Chondrocyte (in vitro differentiated cells): Measurements from ENCODE around the gene ID2. TPM values are rescaled to one million over a fixed set of nuclear protein-coding genes. Genes with fewer than 3 reads are reported as not detected.

Experiments used
- DNase-seq: peaks from one replicate; pipeline ENCODE4 v3.0.0; 2021; ENCODE audit warnings: mixed read lengths, low spot score
- H3K27ac Mint-ChIP-seq: one replicate; pipeline ENCODE4 v1.8.0; 2021; ENCODE audit warnings: mild to moderate bottlenecking, moderate library complexity, mixed read lengths; ENCODE audit not compliant: unreplicated experiment
- H3K27me3 Mint-ChIP-seq: 2 replicates; pipeline ENCODE4 v1.8.0; 2021; ENCODE audit warnings: low read depth, mixed read lengths
- H3K36me3 Mint-ChIP-seq: 2 replicates; pipeline ENCODE4 v1.8.0; 2021; ENCODE audit warnings: low read depth, mixed read lengths
- H3K4me1 Mint-ChIP-seq: 2 replicates; pipeline ENCODE4 v1.8.0; 2021; ENCODE audit warnings: low read depth, mild to moderate bottlenecking, mixed read lengths
- H3K4me3 Mint-ChIP-seq: one replicate; pipeline ENCODE4 v1.8.0; 2021; ENCODE audit warnings: mild to moderate bottlenecking, moderate library complexity, mixed read lengths; ENCODE audit not compliant: unreplicated experiment
- H3K9me3 Mint-ChIP-seq: 2 replicates; pipeline ENCODE4 v1.8.0; 2021; ENCODE audit warnings: low read depth, mixed read lengths
- total RNA-seq: library from RNA; stranded (reverse); gene quantifications from 3 replicates; pipeline ENCODE4 v1.2.1, GENCODE V29; 2021
- TF ChIP-seq, protein P1 (sequence below): fragments of 200-600 bp; sonication (generic); IDR thresholded peaks from 2 replicates; pipeline ENCODE4 v1.5.0; 2021; ENCODE audit warnings: antibody characterized with exemption, mild to moderate bottlenecking, moderate library complexity

Gene ID2
- total RNA-seq, 1 donor from 2014 or later: 23.1 TPM

DNA sequence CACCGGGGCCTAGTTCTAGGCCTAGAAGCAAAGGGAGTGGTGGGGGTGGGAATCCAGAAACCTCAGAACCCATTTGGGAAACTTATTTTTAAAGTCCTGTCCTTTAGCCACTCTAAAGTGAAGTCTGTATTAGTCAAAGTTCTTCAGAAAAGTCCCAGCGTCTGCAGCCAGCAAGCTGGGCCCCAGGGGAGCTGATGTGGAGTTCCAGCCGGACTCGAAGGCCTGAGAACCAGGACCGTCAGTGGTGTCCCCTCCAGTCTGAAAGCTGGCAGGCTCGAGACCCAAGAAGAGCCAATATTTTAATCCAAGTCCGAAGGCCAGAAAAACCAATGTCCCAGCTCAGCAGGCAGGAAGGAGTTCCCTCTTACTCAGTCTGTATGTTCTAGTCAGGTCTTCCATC, 32.4 kb downstream of the ID2 start:
- H3K4me3 Mint-ChIP-seq: no peak overlapping the region
- H3K36me3 Mint-ChIP-seq: no peaks in the 10 kb centered on the region
- no peak overlapping the region for H3K27ac Mint-ChIP-seq
- peaks cover 7% of the 10 kb centered on the region for H3K9me3 Mint-ChIP-seq
- no peaks in the 10 kb centered on the region for H3K27me3 Mint-ChIP-seq
- H3K4me1 Mint-ChIP-seq: no peaks in the 10 kb centered on the region
- TF ChIP-seq, protein P1, sequence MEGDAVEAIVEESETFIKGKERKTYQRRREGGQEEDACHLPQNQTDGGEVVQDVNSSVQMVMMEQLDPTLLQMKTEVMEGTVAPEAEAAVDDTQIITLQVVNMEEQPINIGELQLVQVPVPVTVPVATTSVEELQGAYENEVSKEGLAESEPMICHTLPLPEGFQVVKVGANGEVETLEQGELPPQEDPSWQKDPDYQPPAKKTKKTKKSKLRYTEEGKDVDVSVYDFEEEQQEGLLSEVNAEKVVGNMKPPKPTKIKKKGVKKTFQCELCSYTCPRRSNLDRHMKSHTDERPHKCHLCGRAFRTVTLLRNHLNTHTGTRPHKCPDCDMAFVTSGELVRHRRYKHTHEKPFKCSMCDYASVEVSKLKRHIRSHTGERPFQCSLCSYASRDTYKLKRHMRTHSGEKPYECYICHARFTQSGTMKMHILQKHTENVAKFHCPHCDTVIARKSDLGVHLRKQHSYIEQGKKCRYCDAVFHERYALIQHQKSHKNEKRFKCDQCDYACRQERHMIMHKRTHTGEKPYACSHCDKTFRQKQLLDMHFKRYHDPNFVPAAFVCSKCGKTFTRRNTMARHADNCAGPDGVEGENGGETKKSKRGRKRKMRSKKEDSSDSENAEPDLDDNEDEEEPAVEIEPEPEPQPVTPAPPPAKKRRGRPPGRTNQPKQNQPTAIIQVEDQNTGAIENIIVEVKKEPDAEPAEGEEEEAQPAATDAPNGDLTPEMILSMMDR: no peak
- DNase-seq: no peak

DNA sequence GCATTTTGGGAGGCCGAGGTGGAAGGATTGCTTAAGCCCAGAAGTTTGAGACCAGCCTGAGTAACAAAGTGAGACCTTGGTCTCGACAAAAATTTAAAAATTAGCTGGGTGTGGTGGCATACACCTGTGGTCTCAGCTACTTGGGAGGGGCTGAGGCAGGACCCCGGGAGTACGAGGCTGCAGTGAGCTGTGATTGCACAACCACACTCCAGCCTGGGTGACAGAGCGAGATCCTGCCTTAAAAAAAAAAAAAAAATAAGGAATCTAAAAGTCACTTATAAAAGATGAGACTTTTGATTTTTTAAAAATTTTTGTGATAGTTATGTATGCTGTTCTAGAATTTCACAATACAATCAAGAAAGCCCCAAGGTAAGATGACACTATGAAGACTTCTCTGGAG, 33.1 kb downstream of the ID2 start:
- TF ChIP-seq, protein P1: no peak
- Mint-ChIP-seq H3K27me3 (no peaks in the 10 kb centered on the region), H3K36me3 (no peaks in the 10 kb centered on the region), H3K9me3 (peaks cover 7% of the 10 kb centered on the region), H3K4me1 (no peaks in the 10 kb centered on the region), H3K27ac (no peak overlapping the region), H3K4me3 (no peak overlapping the region)
- DNase-seq: no peak

DNA sequence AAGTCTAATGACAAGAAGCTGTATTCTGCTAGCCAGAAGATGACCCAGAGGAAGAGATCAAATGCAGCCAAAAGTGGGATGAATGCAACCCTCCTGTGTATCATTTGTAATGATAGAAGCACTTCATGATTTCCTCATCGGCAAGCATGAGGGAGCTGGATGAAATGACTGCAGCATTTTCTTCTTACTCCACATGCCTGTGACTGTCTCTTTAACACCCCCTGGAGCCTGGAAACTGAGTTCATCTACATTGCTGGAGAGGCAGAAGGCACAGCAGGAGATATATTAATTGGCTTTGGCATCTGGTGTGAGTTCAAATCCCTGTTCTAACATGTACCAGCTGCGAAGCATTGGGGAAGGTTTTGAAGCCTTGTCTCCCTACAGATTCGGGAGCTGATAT, 37.7 kb downstream of the ID2 start:
- TF ChIP-seq, protein P1: no peak
- H3K27me3 Mint-ChIP-seq: no peaks in the 10 kb centered on the region
- DNase-seq: no peak
- no peak overlapping the region for H3K4me3 Mint-ChIP-seq
- H3K9me3 Mint-ChIP-seq: peaks cover 7% of the 10 kb centered on the region
- H3K36me3 Mint-ChIP-seq: peaks cover 4% of the 10 kb centered on the region
- H3K4me1 Mint-ChIP-seq: no peaks in the 10 kb centered on the region
- H3K27ac Mint-ChIP-seq: no peak overlapping the region

DNA sequence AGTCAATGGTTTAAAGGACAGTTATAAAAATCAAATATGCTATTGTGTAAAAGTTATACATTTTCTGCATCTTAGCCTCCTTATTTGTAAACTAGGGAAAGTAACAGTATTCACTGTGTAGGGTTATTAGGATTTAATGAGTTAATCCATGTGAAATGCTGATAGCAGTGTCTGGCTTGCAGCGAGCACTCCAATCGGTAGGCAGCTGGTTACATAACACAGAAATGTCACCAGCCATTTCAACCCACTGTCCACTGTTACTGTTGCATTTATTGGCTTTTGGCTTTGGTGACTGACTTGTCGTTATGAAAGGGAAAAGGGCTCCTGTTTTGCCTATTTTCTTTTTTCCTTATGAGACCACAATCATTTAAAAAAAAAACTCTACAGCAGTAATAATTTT, 38.9 kb downstream of the ID2 start:
- DNase-seq: no peak
- no peak overlapping the region for H3K4me3 Mint-ChIP-seq
- H3K36me3 Mint-ChIP-seq: peaks cover 6% of the 10 kb centered on the region

DNA sequence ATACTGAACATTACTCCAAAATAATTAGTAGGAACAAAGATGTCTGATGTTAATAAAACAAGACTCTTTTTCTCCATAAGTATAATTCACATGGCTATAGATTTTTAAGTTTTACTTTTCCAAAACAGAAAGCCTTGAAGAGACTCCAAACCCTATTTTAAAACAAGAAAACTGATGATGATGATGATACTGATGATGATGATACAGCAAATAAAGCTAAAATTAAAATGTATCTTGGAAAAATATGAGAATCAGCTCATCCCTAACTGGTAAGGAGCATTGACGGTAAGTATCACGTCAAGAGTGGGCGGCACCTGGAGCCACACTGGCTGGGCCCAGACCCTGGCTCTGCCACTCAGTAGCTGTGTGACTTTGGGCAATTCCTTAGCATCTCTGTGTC, 39.6 kb downstream of the ID2 start:
- Mint-ChIP-seq H3K9me3 (no peaks in the 10 kb centered on the region), H3K4me3 (no peak overlapping the region), H3K27me3 (no peaks in the 10 kb centered on the region), H3K4me1 (no peaks in the 10 kb centered on the region), H3K27ac (no peak overlapping the region), H3K36me3 (peaks cover 6% of the 10 kb centered on the region)
- TF ChIP-seq, protein P1: no peak
- DNase-seq: no peak

More for the DNA sequence above, 38.9 kb downstream of the ID2 start:
- TF ChIP-seq, protein P1: no peak
- Mint-ChIP-seq H3K4me1 (no peaks in the 10 kb centered on the region), H3K27me3 (no peaks in the 10 kb centered on the region), H3K9me3 (peaks cover 5% of the 10 kb centered on the region), H3K27ac (no peak overlapping the region)
